ENCODE measurements around the gene TNFRSF18. TPM values are rescaled to one million over a fixed set of nuclear protein-coding genes. Genes with fewer than 3 reads are reported as not detected.

The TNFRSF18 gene
- total RNA-seq, 1 donor = not detected

DNA sequence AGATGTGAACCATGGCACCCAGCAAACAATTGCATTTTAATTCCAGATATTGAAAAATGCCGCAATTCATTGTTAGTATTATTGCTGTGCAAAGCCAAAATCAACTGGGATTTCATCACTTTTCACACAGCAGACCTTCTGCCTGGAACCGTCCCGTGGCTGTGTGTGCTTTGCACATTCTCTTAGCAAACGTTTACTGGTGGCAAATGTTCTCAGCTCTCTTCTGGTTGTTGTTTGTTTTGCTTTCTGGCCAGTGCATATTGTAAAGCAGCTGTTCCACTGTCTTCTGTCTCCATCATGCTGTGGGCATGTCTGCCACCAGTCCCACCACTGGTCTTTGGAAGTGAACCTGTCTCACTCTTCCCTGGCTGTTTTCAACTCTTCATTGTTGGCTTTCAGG, 52.5 kb downstream of the TNFRSF18 start:
- DNase-seq (ENCODE audit: low read depth) = peak; percentile 16
- TF ChIP-seq, protein P1, sequence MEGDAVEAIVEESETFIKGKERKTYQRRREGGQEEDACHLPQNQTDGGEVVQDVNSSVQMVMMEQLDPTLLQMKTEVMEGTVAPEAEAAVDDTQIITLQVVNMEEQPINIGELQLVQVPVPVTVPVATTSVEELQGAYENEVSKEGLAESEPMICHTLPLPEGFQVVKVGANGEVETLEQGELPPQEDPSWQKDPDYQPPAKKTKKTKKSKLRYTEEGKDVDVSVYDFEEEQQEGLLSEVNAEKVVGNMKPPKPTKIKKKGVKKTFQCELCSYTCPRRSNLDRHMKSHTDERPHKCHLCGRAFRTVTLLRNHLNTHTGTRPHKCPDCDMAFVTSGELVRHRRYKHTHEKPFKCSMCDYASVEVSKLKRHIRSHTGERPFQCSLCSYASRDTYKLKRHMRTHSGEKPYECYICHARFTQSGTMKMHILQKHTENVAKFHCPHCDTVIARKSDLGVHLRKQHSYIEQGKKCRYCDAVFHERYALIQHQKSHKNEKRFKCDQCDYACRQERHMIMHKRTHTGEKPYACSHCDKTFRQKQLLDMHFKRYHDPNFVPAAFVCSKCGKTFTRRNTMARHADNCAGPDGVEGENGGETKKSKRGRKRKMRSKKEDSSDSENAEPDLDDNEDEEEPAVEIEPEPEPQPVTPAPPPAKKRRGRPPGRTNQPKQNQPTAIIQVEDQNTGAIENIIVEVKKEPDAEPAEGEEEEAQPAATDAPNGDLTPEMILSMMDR (IDR thresholded peaks at IDR 0.05; ENCODE audit: insufficient read depth, low read depth, low read length) = no peak

More for the DNA sequence above, 52.5 kb downstream of the TNFRSF18 start:
- H3K4me3 ChIP-seq (ENCODE audit: low read depth, low read length) = no peak overlapping the region

Small RNAs within 50 kb of the gene (small RNA-seq; reads per million reads assigned to genes)
- 0.38 reads per million for gene MIR200A
- gene MIR200B = 1.5 reads per million, percentile 36 among the genes with 10 or more reads in this experiment
- not detected for gene MIR429

Other genes with a start within 250 kb of the TNFRSF18 start
- 66.7 and 76.9 TPM in 2 replicates for gene NOC2L, start 247.3 kb downstream of the TNFRSF18 start, total RNA-seq
- 6.0 and 9.3 TPM in 2 replicates for gene KLHL17, start 246.0 kb downstream of the TNFRSF18 start, total RNA-seq
- gene PLEKHN1, start 240.1 kb downstream of the TNFRSF18 start, total RNA-seq = 1.7 and 1.9 TPM in 2 replicates
- under 0.01 and 0.43 TPM in 2 replicates for gene PERM1, start 224.5 kb downstream of the TNFRSF18 start, total RNA-seq
- gene HES4, start 206.5 kb downstream of the TNFRSF18 start, total RNA-seq = 2.2 and 8.1 TPM in 2 replicates
- 132 and 137 TPM in 2 replicates for gene ISG15, start 193.1 kb downstream of the TNFRSF18 start, total RNA-seq
- gene AGRN, start 186.5 kb downstream of the TNFRSF18 start, total RNA-seq = 77.0 and 95.9 TPM in 2 replicates
- not detected in 2 replicates for gene RNF223, start 132.3 kb downstream of the TNFRSF18 start, total RNA-seq
- 6.5 and 7.1 TPM in 2 replicates for gene C1orf159, start 90.5 kb downstream of the TNFRSF18 start, total RNA-seq
- not detected in 2 replicates for gene TTLL10, start 32.7 kb downstream of the TNFRSF18 start, total RNA-seq
- 0.32 and 0.43 TPM in 2 replicates for gene TNFRSF4, start 7.6 kb upstream of the TNFRSF18 start, total RNA-seq
- 88.9 and 99.9 TPM in 2 replicates for gene SDF4, start 25.4 kb upstream of the TNFRSF18 start, total RNA-seq
- 25.0 and 30.3 TPM in 2 replicates for gene B3GALT6, start 25.6 kb upstream of the TNFRSF18 start, total RNA-seq
- gene C1QTNF12, start 40.1 kb upstream of the TNFRSF18 start, total RNA-seq = 0.32 and 0.43 TPM in 2 replicates
- 49.9 and 51.4 TPM in 2 replicates for gene UBE2J2, start 67.3 kb upstream of the TNFRSF18 start, total RNA-seq
- gene SCNN1D, start 73.8 kb upstream of the TNFRSF18 start, total RNA-seq = 0.86 and 0.97 TPM in 2 replicates
- 43.2 and 54.8 TPM in 2 replicates for gene ACAP3, start 101.3 kb upstream of the TNFRSF18 start, total RNA-seq
- gene PUSL1, start 102.0 kb upstream of the TNFRSF18 start, total RNA-seq = 25.0 and 36.7 TPM in 2 replicates
- gene INTS11, start 118.1 kb upstream of the TNFRSF18 start, total RNA-seq = 57.9 and 61.2 TPM in 2 replicates
- gene CPTP, start 118.2 kb upstream of the TNFRSF18 start, total RNA-seq = 11.7 and 13.2 TPM in 2 replicates
- under 0.01 TPM in 2 replicates for gene TAS1R3, start 124.7 kb upstream of the TNFRSF18 start, total RNA-seq
- gene DVL1, start 142.8 kb upstream of the TNFRSF18 start, total RNA-seq = 69.5 and 70.9 TPM in 2 replicates
- gene MXRA8, start 152.0 kb upstream of the TNFRSF18 start, total RNA-seq = 249 and 351 TPM in 2 replicates
- 94.1 and 116 TPM in 2 replicates for gene AURKAIP1, start 168.6 kb upstream of the TNFRSF18 start, total RNA-seq
- gene CCNL2, start 192.7 kb upstream of the TNFRSF18 start, total RNA-seq = 94.7 and 130 TPM in 2 replicates
- 85.5 and 96.6 TPM in 2 replicates for gene MRPL20, start 200.7 kb upstream of the TNFRSF18 start, total RNA-seq
- 0.43 and 1.6 TPM in 2 replicates for gene ANKRD65, start 214.7 kb upstream of the TNFRSF18 start, total RNA-seq
- 5.6 and 6.8 TPM in 2 replicates for gene VWA1, start 229.1 kb upstream of the TNFRSF18 start, total RNA-seq
- gene ATAD3C, start 243.1 kb upstream of the TNFRSF18 start, total RNA-seq = under 0.01 and 0.32 TPM in 2 replicates